Panc1 (cell line): ENCODE measurements around the gene R3HDM2. TPM values are rescaled to one million over a fixed set of nuclear protein-coding genes. Genes with fewer than 3 reads are reported as not detected.

Experiments used
- ATAC-seq: fragments of 200-7000 bp; cut with Tn5 transposase; 2 replicates; pipeline ENCODE4 v1.9.1; 2020; ENCODE audit warnings: mild to moderate bottlenecking, moderate library complexity
- BruUV-seq: library from RNA; stranded (reverse); fragments of 400-500 nt; replicated peaks from 2 replicates; lab custom pipeline; 2021; lab: Mats Ljungman, UMichigan
- CTCF ChIA-PET: fragments of 300-600 bp; sonication (Branson Sonifier 250); formaldehyde crosslinking; loops from one replicate; lab custom pipeline; 2022; ENCODE audit warnings: antibody characterized with exemption; lab: Charles Lee
- POLR2A ChIA-PET: fragments of 300-600 bp; sonication (Branson Sonifier 250); formaldehyde crosslinking; loops from one replicate; lab custom pipeline; 2022; ENCODE audit warnings: antibody characterized with exemption; lab: Charles Lee
- DNase-seq: peaks from one replicate; pipeline ENCODE4 v3.0.0-alpha.2; 2010; ENCODE audit warnings: low read depth, low spot score
- H3K27ac ChIP-seq: 2 replicates; pipeline ENCODE4 v1.5.1; 2011; ENCODE audit warnings: mild to moderate bottlenecking, low read length, inconsistent platforms
- H3K27me3 ChIP-seq: fragments of 200-500 bp; sonication (Bioruptor generic); 2 replicates; pipeline ENCODE4 v1.6.0; 2014; ENCODE audit warnings: low read length, inconsistent platforms; ENCODE audit not compliant: control insufficient read depth, insufficient read depth
- H3K36me3 ChIP-seq: fragments of 200-500 bp; sonication (Bioruptor generic); 2 replicates; pipeline ENCODE4 v1.5.1; 2014; ENCODE audit warnings: inconsistent platforms, mild to moderate bottlenecking, low read length, moderate library complexity; ENCODE audit not compliant: control insufficient read depth, insufficient read depth
- H3K4me1 ChIP-seq: 2 replicates; pipeline ENCODE4 v1.5.1; 2011; ENCODE audit warnings: inconsistent platforms, mild to moderate bottlenecking, low read length, moderate library complexity; ENCODE audit not compliant: control insufficient read depth, insufficient read depth
- H3K4me3 ChIP-seq, 2 experiments: 2 replicates each; pipeline ENCODE4 v1.5.1; 2011 to 2012; ENCODE audit warnings: low read depth in 2 of 2, low read length in 2 of 2, mild to moderate bottlenecking in 2 of 2, inconsistent platforms in 1 of 2, moderate library complexity in 1 of 2
- H3K9me3 ChIP-seq: fragments of 200-500 bp; sonication (Bioruptor generic); 2 replicates; pipeline ENCODE4 v1.5.1; 2014; ENCODE audit warnings: low read depth, mild to moderate bottlenecking, inconsistent platforms, low read length, moderate library complexity; ENCODE audit not compliant: control insufficient read depth, insufficient read depth
- CTCF ChIP-seq: fragments of 450-650 bp; IDR thresholded peaks from 2 replicates; pipeline ENCODE4 v1.5.1; 2017; ENCODE audit warnings: mild to moderate bottlenecking
- POLR2AphosphoS5 ChIP-seq: IDR thresholded peaks from 2 replicates; pipeline ENCODE4 v1.6.1; 2012; ENCODE audit warnings: mild to moderate bottlenecking, low read depth, low read length, moderate library complexity
- REST ChIP-seq, 2 experiments: IDR thresholded peaks; 2 replicates each; pipeline ENCODE4 v1.6.1; 2011 to 2012; ENCODE audit warnings: low read depth in 2 of 2, control low read depth in 1 of 2, low read length in 1 of 2, mild to moderate bottlenecking in 1 of 2, moderate library complexity in 1 of 2; ENCODE audit not compliant: insufficient read depth in 1 of 2
- SIN3A ChIP-seq: IDR thresholded peaks from 2 replicates; pipeline ENCODE4 v1.6.1; 2012; ENCODE audit warnings: low read depth, mild to moderate bottlenecking, low read length, moderate library complexity, borderline replicate concordance; ENCODE audit not compliant: insufficient read depth
- TCF7L2 ChIP-seq: IDR thresholded peaks from 2 replicates; pipeline ENCODE4 v1.6.1; 2011; ENCODE audit warnings: mild to moderate bottlenecking, low read depth, low read length, inconsistent platforms
- in situ Hi-C: cut with HindIII; loops from 2 replicates; pipeline ENCODE4 v1.10.0; 2016; ENCODE audit warnings: low sequenced_read_pairs, low pct_unique_long_range_greater_than_20kb
- intact Hi-C: fragments of 100-400 bp; cut with micrococcal nuclease; formaldehyde crosslinking; loops from one replicate; pipeline ENCODE4 v1.10.0; 2022; ENCODE audit not compliant: unreplicated experiment
- total RNA-seq: library from RNA; stranded (reverse); gene quantifications from one replicate; pipeline ENCODE4 v1.2.1, GENCODE V29; 2021; ENCODE audit not compliant: unreplicated experiment

The R3HDM2 gene
- total RNA-seq, 1 experiment from 2014 or later, result 56.5 TPM

- CTCF ChIA-PET, result no interaction called here
- POLR2A ChIA-PET, result no interaction called here
- in situ Hi-C loops, result no loop called here
Measured at GRCh38 chr12:57220770-57221168, 210.1 kb downstream of the R3HDM2 start.

GRCh38 chr12:57219993-57220754, 210.7 kb downstream of the R3HDM2 start:
- no peak overlapping the region for H3K4me3 ChIP-seq
- BruUV-seq, result no TSS peak
- ATAC-seq (no peak), DNase-seq (no peak)
- CTCF ChIA-PET, result interaction anchor here (0.6 to 1.1 kb wide), 2 partner anchors 10 to 75 kb away, joined by 3 to 4 read pairs; partner anchors contain the start of gene SHMT2
- H3K4me1 ChIP-seq, result peaks cover 16% of the 10 kb centered on the region
- H3K27ac ChIP-seq, result no peak overlapping the region
- H3K36me3 ChIP-seq, result no peaks in the 10 kb centered on the region; the same call in 1 of the 2 replicates
- no peaks in the 10 kb centered on the region for H3K9me3 ChIP-seq
- H3K27me3 ChIP-seq, result peaks cover 7% of the 10 kb centered on the region
- in situ Hi-C loops (no loop called here), intact Hi-C loops (no loop called here)
- POLR2A ChIA-PET, result no interaction called here
- TF ChIP-seq REST (IDR thresholded peaks at IDR 0.05; ENCODE audit: insufficient read depth in 1 of 2, low read depth in 2 of 2, low read length in 1 of 2), result no peak
- no peak for TF ChIP-seq TCF7L2
- no peak for TF ChIP-seq SIN3A
- no peak for TF ChIP-seq CTCF

More at GRCh38 chr12:57220770-57221168, 210.1 kb downstream of the R3HDM2 start:
- Histone ChIP-seq H3K9me3 (no peaks in the 10 kb centered on the region), H3K27ac (no peak overlapping the region), H3K36me3 (no peaks in the 10 kb centered on the region; the same call in 1 of the 2 replicates), H3K27me3 (peaks cover under 1% of the 10 kb centered on the region; the same call in 1 of the 2 replicates), H3K4me1 (peaks cover 12% of the 10 kb centered on the region), H3K4me3 (no peak overlapping the region)
- ATAC-seq (no peak), DNase-seq (no peak)
- BruUV-seq, result no TSS peak
- intact Hi-C loops, result no loop called here
- TF ChIP-seq POLR2AphosphoS5 (no peak), TCF7L2 (no peak), CTCF (no peak), REST (IDR thresholded peaks at IDR 0.05; ENCODE audit: insufficient read depth in 1 of 2, low read depth in 2 of 2, low read length in 1 of 2) (no peak), SIN3A (no peak)
